GM19328 (cell line): Measurements from ENCODE around the gene ASIC1.

Experiments
- ATAC-seq: cut with Tn5 transposase; IDR thresholded peaks from one replicate; pipeline ENCODE4 v1.9.1; 2021; ENCODE audit warnings: mild to moderate bottlenecking, moderate library complexity; ENCODE audit not compliant: unreplicated experiment

The ASIC1 gene

DNA sequence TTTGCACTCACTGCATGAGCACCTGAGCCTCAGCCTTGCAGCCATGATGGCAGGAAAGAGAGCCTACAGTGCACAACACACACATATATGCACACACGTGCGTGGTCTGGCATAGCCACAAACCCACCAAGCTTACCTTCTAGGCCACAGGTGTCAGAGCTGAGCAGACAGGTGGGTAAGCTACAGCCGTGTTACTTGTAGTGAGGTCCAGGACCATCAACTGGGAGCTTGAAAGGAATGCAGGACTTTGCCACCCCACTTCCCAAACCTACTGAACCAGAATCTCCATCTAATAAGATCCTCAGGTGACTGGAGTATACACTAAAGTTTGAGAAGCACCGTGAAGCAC is 2.7 kb downstream of the ASIC1 start:
- ATAC-seq = no peak

- no peak for ATAC-seq
These were observed 3.8 kb downstream of the ASIC1 start for GRCh38 chr12:50061171-50061570.

DNA sequence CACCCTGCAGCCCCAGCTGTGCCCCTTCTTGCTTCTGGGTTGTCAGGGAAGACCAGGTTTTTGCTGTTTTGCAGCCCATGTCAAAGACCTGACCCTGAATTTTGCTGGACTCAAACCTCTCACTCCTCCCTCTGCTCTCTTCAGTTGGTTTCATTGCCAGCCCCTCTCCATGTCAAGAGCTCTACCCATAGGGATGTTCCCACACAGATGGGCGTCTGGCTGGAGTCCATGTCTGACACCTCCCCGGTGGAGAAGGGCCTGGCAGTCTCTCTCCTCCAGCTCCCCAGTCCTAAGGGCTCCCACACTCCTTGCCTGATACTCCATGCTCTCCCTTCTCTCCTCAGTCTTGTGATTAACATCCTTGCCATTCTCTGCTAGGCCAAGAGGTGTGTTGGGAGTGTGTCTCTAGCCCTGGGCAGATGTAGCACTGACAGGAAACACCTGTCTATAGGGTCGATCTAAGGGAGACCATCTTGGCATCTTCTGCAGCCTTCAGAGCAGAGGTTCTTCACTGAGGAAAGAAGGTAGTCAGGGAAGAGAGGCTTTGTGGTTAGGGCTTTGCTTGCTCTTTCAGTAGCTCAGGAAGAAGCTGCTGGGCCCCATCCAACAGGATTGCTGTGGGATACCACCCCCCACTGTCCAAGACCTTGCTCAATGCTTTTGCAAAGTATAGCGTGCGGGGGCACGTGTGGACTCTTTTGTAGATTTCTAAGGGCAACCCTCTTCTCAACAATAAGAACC is 4.7 kb downstream of the ASIC1 start:
- ATAC-seq = no peak

- ATAC-seq = no peak
These were observed 5.5 kb downstream of the ASIC1 start for GRCh38 chr12:50062728-50063460.

- ATAC-seq = no peak
These were observed 8.4 kb downstream of the ASIC1 start for GRCh38 chr12:50065726-50066310.

DNA sequence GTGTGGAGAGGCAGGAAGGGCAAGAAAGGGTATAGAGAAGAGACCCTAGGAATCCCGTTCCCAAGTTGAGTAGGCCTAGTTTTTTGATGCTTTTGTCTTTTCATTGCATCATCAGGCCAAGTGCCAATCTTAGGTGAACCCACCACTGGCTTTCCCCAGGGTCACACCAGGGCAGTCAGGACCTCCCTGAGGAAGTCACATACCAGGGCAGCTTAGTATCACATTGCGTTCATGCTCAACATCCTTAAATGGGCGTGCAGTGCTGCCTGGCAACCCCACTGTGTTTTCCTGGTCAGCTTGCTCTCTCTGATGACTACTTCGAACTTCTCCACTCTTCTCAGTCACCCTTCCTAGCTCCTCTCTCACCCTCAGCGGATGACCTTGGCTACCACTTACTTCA is 9.0 kb downstream of the ASIC1 start:
- no peak for ATAC-seq

DNA sequence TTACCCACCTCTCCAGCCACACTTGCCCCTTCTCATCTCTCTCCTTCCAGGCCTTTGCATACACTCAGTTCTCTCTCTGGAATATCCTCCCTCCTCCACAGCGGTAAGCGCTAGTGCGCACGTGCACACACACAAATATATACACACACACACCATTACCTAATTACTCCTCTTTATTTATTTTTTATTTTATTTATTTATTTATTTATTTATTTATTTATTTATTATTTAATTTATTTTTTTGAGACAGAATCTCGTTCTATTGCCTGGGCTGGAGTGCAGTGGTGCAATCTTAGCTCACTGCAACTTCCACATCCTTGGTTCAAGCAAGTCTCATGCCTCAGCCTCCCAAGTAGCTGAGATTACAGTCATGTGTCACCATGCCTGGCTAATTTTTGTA is 11.7 kb downstream of the ASIC1 start:
- ATAC-seq = no peak

- ATAC-seq = no peak
These were observed 12.1 kb downstream of the ASIC1 start for GRCh38 chr12:50069539-50069938.

GRCh38 chr12:50070314-50071060 is 13.1 kb downstream of the ASIC1 start:
- ATAC-seq = no peak

DNA sequence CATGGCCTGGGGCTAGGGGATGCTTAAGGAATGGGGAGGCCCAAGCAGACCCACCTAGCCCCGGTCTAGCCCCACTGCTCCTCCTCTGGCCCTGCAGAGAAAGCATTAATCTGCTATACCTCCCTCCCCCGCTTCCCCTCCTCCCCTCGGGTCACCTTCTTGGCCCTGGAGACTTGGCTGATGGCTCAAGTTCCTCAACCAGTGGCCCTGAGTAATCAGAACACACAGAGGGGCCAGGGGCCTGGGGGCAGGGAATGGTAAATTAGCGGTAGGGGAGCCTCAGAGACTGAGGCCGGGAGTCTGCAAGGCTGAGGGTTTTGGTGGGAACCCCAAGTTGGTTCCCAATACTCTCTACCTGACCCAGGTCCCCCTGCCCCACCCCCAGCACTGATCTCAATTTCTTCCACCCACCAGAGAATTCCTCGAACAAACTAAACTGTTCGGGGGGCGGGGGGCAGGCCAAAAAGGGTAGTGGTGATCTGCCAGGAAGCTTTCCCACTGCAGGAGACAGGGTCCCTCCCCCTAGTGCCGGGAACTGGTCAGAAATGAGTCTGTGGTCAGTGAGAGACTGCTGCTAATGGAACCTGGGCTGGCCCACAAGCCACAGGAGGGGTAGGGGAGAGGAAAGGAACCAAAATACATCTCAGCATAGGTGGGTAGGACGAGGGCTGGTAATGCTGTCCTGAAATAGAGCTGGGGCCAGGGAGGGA is 15.0 kb downstream of the ASIC1 start:
- ATAC-seq = no peak

DNA sequence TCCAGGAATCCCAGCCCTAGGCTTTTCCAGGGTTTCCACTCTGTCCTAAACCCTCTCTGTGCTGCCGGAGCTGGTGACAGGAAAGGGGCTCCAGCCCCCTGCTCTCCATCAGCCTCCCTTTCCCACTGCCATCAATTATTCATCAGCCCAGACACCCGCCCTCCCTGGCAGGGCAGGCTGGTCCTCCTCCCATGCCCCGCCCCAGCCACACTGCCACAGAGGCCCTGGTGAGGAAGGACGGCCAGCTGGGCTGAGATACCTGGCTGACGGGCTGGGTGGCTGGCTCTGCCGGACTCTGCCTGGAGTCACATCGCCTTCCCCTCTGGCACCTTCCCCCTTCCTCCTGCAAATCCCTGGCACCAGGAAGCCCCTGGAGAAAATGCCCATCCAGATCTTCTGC is 15.8 kb downstream of the ASIC1 start:
- no peak for ATAC-seq

DNA sequence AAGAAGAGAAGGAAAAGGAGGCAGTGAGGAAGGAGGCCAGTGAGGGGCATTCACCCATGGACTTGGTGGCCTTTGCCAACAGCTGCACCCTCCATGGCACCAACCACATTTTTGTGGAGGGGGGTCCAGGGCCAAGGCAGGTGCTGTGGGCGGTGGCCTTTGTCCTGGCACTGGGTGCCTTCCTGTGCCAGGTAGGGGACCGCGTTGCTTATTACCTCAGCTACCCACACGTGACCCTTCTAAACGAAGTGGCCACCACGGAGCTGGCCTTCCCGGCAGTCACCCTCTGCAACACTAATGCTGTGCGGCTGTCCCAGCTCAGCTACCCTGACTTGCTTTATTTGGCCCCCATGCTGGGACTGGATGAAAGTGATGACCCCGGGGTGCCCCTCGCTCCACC is 16.3 kb downstream of the ASIC1 start:
- ATAC-seq = no peak

GRCh38 chr12:50074936-50075807 is 17.8 kb downstream of the ASIC1 start:
- ATAC-seq = peak; percentile 88

GRCh38 chr12:50075808-50076170 is 18.4 kb downstream of the ASIC1 start:
- no peak for ATAC-seq

- ATAC-seq = no peak
These were observed 19.7 kb downstream of the ASIC1 start for GRCh38 chr12:50077099-50077498.

- ATAC-seq = no peak
These were observed 20.9 kb downstream of the ASIC1 start for GRCh38 chr12:50078281-50078680.

- ATAC-seq = no peak
These were observed 22.4 kb downstream of the ASIC1 start for GRCh38 chr12:50079771-50080170.

- no peak for ATAC-seq
These were observed 23.9 kb downstream of the ASIC1 start for GRCh38 chr12:50081096-50081808.

- ATAC-seq = no peak
These were observed 25.2 kb downstream of the ASIC1 start for GRCh38 chr12:50082644-50083043.
